ENCODE measurements around the gene ZMIZ1.

DNA sequence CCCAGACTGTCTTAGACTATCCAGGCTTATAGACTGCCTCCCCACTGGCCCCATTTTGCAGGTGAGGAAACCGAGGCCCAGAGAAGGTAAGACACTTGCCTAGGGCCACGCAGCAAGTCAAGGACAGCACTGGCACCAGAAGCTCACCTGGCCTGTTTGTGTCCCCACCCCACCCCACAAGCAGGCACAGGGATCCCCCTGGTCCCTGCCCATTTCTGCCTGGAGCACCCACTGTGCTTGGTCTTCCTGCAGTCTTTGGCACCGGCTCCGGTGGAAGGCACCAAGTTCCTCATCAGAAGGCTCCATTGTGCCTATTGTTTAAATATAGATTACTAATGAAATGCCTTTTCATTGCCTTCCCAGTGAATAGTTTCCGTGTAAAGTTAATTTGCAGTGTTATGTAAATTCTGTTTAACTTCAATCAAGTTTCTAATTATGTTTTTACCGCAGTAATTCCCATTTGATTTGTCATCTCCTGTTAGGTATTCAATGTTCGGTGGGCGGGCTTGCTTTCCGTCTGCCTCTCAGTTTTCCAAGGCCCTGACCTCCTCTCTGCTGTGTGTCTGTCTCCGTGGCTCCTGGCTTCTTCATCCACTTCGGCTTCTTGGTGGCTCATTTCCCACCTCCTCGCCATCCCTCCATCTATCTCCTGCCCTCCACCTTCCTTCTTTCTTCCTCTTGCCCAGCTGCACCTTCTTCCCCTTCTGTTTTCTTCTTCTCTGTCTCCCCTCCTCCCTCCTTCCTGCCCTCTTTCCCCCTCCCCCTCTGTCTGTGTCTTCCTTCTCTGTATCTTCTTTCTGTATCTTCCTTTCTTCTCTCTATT is 75.8 kb downstream of the ZMIZ1 start:
- TF ChIP-seq, protein P1, sequence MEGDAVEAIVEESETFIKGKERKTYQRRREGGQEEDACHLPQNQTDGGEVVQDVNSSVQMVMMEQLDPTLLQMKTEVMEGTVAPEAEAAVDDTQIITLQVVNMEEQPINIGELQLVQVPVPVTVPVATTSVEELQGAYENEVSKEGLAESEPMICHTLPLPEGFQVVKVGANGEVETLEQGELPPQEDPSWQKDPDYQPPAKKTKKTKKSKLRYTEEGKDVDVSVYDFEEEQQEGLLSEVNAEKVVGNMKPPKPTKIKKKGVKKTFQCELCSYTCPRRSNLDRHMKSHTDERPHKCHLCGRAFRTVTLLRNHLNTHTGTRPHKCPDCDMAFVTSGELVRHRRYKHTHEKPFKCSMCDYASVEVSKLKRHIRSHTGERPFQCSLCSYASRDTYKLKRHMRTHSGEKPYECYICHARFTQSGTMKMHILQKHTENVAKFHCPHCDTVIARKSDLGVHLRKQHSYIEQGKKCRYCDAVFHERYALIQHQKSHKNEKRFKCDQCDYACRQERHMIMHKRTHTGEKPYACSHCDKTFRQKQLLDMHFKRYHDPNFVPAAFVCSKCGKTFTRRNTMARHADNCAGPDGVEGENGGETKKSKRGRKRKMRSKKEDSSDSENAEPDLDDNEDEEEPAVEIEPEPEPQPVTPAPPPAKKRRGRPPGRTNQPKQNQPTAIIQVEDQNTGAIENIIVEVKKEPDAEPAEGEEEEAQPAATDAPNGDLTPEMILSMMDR (conservative IDR thresholded peaks at IDR 0.05) = no peak
- no peak for TF ChIP-seq ZFX (IDR thresholded peaks at IDR 0.05)
